GM03348 (cell line): ENCODE data around the gene SPATA17.
"Not testable (repeated sequence)": the region's sequence is repeated elsewhere in the genome, so short reads cannot be mapped to it uniquely, and the experiment has no call there.

ENCODE experiments used
- DNase-seq: peaks from one replicate; pipeline ENCODE4 v3.0.0; 2012; ENCODE audit warnings: low spot score

SPATA17 gene

GRCh38 chr1:217630711-217631591 is at the start of gene SPATA17, which contains the start of gene GPATCH2:
Gene SPATA17 (plus strand): TSS chr1:217631344. CDS start chr1:217631379, 35 bp downstream.
Gene GPATCH2 (minus strand): TSS chr1:217631090. CDS start chr1:217630971, 119 bp downstream.
- peak; percentile 90 for DNase-seq

- not testable (repeated sequence) for DNase-seq
These were observed 46.8 kb upstream of the SPATA17 start for GRCh38 chr1:217584286-217584811.

GRCh38 chr1:217585577-217585976 is 45.6 kb upstream of the SPATA17 start:
- no peak for DNase-seq

- no peak for DNase-seq
These were observed 44.6 kb upstream of the SPATA17 start for GRCh38 chr1:217586586-217586985.

- no peak for DNase-seq
These were observed 40.5 kb upstream of the SPATA17 start for GRCh38 chr1:217590598-217590997.

- no peak for DNase-seq
These were observed 32.0 kb upstream of the SPATA17 start for GRCh38 chr1:217599154-217599553.

- DNase-seq: no peak
These were observed 28.8 kb upstream of the SPATA17 start for GRCh38 chr1:217602380-217602779.

GRCh38 chr1:217605390-217605789 is 25.8 kb upstream of the SPATA17 start:
- no peak for DNase-seq

- no peak for DNase-seq
These were observed 16.9 kb upstream of the SPATA17 start for GRCh38 chr1:217614200-217614712.

- no peak for DNase-seq
These were observed 14.0 kb upstream of the SPATA17 start for GRCh38 chr1:217617126-217617525.

GRCh38 chr1:217620814-217621213 is 10.3 kb upstream of the SPATA17 start:
- DNase-seq: no peak

- no peak for DNase-seq
These were observed 9.1 kb upstream of the SPATA17 start for GRCh38 chr1:217622042-217622441.

- no peak for DNase-seq
These were observed 4.8 kb upstream of the SPATA17 start for GRCh38 chr1:217626321-217626720.

GRCh38 chr1:217627431-217627830 is 3.7 kb upstream of the SPATA17 start:
- DNase-seq: no peak

- no peak for DNase-seq
These were observed 11.3 kb downstream of the SPATA17 start for GRCh38 chr1:217642455-217642854.

- no peak for DNase-seq
These were observed 16.6 kb downstream of the SPATA17 start for GRCh38 chr1:217647791-217648190.

- DNase-seq: no peak
These were observed 19.5 kb downstream of the SPATA17 start for GRCh38 chr1:217650674-217651073.

- DNase-seq: peak; percentile 46
These were observed 29.4 kb downstream of the SPATA17 start for GRCh38 chr1:217660353-217661062.

- no peak for DNase-seq
These were observed 30.3 kb downstream of the SPATA17 start for GRCh38 chr1:217661407-217661806.

GRCh38 chr1:217668351-217668940 is 37.3 kb downstream of the SPATA17 start:
- no peak for DNase-seq

GRCh38 chr1:217673387-217673786 is 42.2 kb downstream of the SPATA17 start:
- no peak for DNase-seq
